NK-92 (cell line): ENCODE measurements around the gene KRT38.
"Not testable (repeated sequence)": the region's sequence is repeated elsewhere in the genome, so short reads cannot be mapped to it uniquely, and the experiment has no call there.

Source experiments
- DNase-seq: peaks from one replicate; lab custom pipeline; 2025; ENCODE audit not compliant: unreplicated experiment; lab: John Stamatoyannopoulos, UW

Gene KRT38

DNA sequence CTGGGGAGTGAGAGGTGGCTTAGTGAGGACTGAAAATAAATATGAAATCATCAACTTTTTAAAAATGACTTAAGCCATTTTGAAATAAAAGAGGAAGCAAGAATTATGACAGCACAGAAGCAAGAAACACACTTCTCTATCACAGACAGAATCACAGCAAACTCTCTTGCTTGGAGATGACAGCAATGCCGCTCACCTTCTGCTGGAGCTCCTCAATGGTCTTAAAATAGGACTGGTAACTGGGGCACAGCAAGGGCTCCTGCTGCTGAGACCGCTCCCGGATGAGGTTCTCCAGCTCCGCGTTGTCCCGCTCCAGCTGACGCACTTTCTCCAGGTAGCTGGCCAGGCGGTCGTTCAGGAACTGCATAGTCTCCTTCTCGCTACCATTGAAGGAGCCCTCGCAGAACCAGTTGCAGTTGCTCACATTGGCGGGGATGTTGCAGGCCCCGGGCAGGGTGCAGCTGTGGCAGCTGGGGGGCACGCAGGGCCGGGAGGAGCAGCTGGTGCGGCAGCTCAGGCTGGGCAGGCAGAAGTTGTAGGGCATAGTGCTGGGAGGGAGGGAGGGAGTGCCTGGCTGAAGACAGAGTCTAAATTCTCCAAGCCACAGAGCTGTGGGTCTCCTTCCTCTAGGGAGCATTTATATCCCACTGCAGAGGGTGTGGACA is 43.7 kb downstream of the KRT38 start, which contains the start of gene KRT31:
TSS of gene KRT31 (minus strand) at position 613 of the 665 bp plus-strand sequence. CDS start at position 544, 69 bp downstream.
- DNase-seq = no peak

DNA sequence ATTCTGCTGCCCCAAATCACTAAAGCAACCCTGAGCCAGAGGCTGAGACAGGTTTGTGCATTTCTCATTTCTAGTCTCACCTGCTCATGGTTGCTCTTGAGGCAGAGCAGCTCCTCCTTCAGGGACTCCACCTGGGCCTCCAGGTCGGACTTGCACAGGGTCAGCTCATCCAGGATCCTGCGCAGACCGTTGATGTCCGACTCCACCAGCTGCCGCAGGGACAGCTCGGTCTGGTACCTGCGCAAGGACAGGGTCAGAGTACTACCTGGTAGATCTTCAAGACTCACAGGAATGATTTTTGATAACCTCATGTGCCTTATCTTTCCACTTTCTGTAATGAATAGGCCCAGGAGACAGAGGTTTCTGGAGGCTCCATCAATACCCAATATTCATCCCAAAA is 44.4 kb downstream of the KRT38 start:
- DNase-seq = no peak

DNA sequence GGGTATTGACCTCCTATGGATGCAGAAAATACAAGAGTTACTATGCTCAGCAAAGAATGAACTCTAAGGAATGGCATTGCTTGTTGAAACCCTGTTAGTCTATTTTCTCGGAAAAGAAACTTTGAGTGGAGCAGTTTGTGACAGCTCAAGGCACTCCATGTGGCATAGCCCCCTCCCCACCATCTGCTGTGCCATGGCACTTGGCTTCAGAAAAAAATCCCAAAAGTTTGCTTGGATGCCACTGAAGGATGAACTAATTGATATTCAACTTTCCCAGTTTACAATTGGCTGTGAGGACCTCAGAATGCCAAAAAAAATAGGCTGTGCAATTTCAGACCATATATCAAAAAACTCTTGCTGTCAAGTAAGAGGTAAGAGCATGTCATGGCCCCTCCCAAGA is 45.2 kb downstream of the KRT38 start:
- no peak for DNase-seq

DNA sequence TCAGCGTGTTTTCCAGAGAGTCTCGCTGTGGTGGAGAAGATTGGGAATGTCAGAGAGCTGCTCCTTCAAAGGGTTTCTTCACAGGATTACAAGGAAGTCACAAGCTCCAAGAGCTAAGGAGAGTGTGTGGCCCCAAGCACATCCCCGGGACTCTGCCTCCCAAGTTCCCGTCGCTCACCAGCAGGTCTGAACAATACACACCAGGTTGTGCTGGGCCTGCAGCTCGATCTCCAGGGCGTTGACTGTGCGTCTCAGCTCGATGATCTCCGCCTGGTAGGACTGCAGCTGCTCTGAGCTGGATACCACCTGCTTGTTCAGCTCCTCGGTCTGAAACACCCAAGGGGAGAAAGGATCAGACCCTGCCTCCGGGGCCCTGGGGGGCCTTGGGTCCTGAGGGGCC is 45.7 kb downstream of the KRT38 start:
- not testable (repeated sequence) for DNase-seq

DNA sequence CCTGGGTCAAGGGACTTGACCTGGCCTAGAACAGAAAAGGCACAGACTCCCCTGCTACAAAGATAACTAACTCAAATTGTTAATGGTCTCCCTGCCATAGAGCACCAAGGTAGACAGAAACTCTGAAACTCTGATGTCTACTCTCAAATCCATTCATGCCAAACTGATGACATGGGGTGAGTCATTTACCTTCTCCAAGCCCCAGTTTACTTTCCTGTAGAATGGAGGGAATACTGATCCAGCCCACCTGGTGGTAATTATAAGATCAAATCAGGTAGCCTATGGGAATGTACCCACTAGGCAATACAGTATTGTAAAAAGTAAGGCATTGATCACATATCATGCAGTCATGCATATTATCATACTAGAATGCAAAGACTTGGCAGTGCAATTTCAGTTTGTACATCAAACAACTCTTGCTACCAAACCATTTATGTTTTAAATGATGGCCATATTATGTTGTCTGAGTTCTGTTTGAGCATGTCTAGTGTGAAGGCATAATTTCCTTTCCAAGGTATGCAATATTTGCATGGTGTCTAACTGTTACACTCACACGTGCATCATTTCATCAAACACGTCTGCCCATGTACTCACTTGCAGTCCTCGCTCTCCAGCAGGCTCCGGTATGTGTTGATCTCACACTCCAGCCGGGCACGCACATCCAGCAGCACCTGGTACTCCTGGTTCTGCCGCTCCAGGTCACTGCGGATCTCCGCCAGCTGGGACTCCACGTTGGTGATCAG is 46.4 kb downstream of the KRT38 start:
- no peak for DNase-seq

DNA sequence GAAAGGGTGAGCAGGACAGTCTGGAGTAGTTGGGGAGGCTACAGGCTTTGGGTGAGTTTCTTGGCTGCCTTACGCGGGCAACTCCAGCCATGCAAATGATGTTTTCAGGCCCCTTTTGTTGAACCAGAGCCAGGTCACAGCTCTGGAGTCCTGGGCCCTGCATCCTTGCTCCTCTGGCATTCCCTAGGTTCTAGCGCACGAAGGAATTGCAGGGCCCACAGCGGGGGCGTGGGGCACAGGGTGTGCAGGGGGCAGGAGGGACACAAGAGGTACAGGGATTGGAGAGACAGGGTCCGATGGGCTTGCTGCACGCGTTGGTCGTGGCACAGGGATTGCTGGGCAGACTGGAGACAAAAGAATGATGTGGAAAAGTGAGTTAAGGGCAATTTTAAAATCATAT is 47.0 kb downstream of the KRT38 start:
- no peak for DNase-seq

DNA sequence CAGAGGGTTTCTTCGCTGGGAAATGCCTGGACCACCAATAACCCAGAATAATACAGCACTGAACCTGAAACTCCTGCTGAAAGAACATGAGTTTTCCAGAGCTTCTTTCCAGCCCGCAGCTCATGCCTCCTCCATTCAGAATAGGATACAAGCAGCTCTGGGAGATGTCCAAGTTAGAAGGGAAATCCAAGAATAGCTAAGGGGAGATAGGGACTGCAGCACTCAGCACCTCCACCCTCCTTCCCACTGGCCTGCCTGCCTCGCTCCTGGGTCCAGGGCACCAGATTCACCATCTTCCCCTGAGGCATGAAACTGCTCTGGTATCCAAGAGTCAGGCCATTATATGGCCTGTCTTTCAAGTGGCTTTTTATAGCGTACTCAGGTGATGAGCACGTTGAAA is 47.5 kb downstream of the KRT38 start:
- DNase-seq = no peak

DNA sequence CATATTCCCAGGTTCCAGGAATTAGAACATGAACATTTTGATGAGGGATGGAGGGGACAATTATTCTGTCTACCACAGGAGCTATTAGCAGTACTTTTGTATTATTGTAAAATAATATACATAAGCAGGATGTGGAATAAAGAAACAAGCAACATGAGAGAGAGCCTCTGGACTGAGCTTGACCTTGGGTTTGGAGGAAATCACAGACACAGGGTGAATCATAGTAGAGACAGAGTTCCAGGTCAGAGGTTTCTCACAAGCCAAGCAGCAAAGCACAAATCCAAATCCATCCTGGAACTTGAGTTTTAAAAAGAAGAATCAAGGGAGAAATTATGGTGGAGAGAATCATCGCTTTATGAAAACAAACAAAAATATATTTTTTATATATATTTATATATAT is 48.5 kb downstream of the KRT38 start:
- no peak for DNase-seq

DNA sequence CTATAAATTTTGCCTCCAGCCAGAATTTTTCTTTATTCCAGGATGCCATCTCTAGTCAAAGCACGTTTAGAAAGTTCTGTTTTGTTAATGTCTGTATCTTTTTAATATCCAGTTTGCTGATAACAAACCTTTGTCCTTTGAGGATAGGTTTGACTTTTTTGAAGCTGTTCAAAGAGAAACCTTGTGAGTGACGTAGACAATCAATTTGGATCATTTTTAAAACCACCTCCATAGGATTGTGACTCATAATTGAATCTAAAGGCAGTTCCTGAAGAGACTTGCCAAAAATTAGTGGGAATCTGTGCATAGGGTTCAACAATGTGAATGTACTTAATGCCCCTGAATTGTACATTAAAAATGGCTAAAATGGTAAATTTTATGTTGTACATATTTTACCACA is 49.2 kb downstream of the KRT38 start:
- DNase-seq = no peak

DNA sequence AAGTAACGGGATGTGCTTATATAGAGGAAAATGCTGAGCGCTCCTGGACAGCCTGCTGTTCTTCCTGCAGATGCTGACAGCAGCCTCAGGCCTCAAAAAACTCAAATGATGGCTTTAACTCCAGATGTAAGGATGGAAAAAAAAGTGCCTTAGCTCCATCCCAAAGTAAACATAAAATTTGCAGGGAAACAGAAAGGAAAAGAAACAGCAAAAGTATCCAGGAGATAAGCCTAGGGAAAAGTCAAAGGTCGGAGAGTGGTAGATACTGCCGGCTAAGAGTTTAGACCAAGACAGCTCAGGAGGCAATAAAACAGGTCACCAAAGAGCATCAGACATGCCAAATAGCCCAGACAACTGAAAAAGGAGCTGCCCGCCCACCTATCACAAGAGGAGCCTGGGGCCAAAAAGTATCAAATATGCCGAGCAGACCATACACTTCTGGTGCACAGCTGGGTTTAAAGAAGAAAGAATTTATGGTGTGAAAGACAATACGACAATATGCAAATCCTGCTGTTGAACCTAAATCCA is 50.3 kb downstream of the KRT38 start:
- DNase-seq = no peak

DNA sequence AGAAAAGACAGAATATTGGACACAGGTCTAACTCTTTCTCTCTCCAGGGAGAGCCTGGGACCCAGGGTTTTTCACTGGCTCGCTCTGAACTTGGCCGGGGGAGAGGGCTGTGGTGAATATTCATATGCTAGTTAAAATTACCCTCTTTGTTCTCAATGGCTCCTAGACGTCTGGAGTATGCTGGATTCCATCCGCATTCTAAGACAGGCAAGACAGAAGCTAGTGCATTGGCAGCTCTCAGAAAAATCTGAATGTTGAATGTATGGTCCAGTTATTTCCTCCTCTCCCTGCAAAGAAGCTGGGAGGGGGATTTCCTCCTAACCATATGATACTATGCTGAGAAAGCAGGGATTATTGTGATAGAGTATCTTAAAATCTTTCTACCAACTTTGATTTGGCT is 53.1 kb downstream of the KRT38 start:
- DNase-seq = no peak

DNA sequence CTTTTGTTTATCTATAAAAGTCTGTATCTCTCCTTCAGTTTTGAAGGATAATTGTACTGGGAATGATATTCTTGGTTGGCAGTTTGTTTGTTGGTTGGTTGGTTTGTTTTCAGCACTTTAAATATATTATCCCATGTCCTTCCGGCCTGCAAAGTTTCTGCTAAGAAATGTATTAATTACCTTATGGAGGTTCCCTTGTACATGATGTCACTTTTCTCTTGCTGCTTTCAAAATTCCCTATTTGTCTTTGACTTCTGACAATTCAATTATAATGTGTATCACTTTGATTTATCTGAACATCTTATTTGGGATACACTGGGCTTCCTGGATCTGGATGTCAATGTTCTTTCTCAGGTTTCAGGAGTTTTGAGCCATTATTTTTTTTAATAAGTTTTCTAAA is 54.6 kb downstream of the KRT38 start:
- DNase-seq = no peak
